Keratinocyte (primary cell): Measurements from ENCODE around the gene CDC16.

Source experiments
- EZH2 ChIP-seq: IDR thresholded peaks from one replicate; pipeline ENCODE4 v1.6.1; 2012; ENCODE audit warnings: inconsistent platforms, mild to moderate bottlenecking, low read length, moderate library complexity
- TF ChIP-seq, protein P1 (sequence below), 3 experiments: IDR thresholded peaks in 1 of 3; conservative IDR thresholded peaks in 1 of 3; optimal IDR thresholded peaks in 1 of 3; 2 replicates in 2 of 3; 3 replicates in 1 of 3; pipeline versions ENCODE3 to v1.5.1; 2011; ENCODE audit warnings: low read length in 3 of 3, mild to moderate bottlenecking in 3 of 3, moderate library complexity in 2 of 3, control low read depth in 1 of 3, inconsistent platforms in 1 of 3; ENCODE audit not compliant: insufficient read depth in 2 of 3; ENCODE audit errors: extremely low read depth in 1 of 3

DNA sequence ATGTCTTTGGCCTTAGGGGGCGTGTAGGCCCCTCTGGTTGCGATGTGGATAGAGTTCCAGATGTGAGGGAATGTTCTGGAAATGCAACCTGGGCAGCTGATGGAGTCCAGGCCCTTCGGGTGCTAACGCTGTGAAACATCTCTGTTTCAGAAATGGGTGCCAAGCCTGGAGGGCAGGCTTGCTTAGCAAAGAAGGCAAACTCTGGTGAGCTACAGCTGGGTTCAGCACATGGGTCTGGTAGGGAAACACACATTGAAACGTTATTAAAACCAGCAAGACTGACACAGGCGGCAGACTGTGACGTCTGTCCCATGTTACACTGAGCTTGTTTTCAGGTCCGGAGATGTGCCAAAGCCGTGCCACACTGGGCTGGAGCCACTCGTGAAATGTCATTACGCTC, 8.6 kb upstream of the CDC16 start:
- TF ChIP-seq, protein P1, sequence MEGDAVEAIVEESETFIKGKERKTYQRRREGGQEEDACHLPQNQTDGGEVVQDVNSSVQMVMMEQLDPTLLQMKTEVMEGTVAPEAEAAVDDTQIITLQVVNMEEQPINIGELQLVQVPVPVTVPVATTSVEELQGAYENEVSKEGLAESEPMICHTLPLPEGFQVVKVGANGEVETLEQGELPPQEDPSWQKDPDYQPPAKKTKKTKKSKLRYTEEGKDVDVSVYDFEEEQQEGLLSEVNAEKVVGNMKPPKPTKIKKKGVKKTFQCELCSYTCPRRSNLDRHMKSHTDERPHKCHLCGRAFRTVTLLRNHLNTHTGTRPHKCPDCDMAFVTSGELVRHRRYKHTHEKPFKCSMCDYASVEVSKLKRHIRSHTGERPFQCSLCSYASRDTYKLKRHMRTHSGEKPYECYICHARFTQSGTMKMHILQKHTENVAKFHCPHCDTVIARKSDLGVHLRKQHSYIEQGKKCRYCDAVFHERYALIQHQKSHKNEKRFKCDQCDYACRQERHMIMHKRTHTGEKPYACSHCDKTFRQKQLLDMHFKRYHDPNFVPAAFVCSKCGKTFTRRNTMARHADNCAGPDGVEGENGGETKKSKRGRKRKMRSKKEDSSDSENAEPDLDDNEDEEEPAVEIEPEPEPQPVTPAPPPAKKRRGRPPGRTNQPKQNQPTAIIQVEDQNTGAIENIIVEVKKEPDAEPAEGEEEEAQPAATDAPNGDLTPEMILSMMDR (optimal IDR thresholded peaks at IDR 0.05 in 1 of 3, IDR thresholded peaks at IDR 0.05 in 1 of 3, conservative IDR thresholded peaks at IDR 0.05 in 1 of 3; ENCODE audit: extremely low read depth in 1 of 3, insufficient read depth in 2 of 3, low read length in 3 of 3), result no peak
- TF ChIP-seq EZH2, result no peak
